ENCODE results near the gene NEIL3.

DNA sequence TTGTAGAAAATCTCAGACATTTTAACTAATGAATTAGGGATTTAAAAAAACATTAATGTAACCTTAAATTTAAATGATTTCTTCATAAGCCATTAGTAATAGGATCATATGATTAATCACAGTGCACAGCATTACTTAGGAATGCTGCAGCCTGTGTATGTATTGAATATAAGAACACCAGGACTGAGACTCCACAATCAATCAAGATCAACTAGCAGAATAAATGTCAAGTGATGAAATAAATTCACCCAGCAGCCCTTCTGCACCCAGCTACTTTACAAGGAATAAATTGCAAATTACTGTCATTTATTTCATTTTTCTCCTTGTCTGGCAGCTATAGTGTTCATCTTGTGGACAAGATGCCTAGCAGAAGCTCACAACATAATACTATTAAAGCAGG is 46.5 kb downstream of the NEIL3 start:
- TF ChIP-seq POLR2A (IDR thresholded peaks at IDR 0.05) (no peak), EP300 (IDR thresholded peaks at IDR 0.05) (no peak), POLR2AphosphoS5 (IDR thresholded peaks at IDR 0.05) (no peak)
- TF ChIP-seq, protein P1, sequence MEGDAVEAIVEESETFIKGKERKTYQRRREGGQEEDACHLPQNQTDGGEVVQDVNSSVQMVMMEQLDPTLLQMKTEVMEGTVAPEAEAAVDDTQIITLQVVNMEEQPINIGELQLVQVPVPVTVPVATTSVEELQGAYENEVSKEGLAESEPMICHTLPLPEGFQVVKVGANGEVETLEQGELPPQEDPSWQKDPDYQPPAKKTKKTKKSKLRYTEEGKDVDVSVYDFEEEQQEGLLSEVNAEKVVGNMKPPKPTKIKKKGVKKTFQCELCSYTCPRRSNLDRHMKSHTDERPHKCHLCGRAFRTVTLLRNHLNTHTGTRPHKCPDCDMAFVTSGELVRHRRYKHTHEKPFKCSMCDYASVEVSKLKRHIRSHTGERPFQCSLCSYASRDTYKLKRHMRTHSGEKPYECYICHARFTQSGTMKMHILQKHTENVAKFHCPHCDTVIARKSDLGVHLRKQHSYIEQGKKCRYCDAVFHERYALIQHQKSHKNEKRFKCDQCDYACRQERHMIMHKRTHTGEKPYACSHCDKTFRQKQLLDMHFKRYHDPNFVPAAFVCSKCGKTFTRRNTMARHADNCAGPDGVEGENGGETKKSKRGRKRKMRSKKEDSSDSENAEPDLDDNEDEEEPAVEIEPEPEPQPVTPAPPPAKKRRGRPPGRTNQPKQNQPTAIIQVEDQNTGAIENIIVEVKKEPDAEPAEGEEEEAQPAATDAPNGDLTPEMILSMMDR (IDR thresholded peaks at IDR 0.05) = no peak
